GM23248 (cell line): ENCODE results near the gene IL10RB. TPM values are rescaled to one million over a fixed set of nuclear protein-coding genes. Genes with fewer than 3 reads are reported as not detected.
A peak's percentile ranks its signal among the peaks of the same experiment; 100 is the strongest.

Source experiments
- DNase-seq: peaks from one replicate; pipeline ENCODE4 v3.0.0-alpha.2; 2015
- H2AFZ ChIP-seq: fragments of 200-600 bp; sonication (generic); 2 replicates; pipeline ENCODE4 v1.6.1; 2016; ENCODE audit warnings: antibody characterized with exemption
- H3F3A ChIP-seq: fragments of 200-600 bp; sonication (generic); 2 replicates; pipeline ENCODE4 v1.6.1; 2016; ENCODE audit warnings: mild to moderate bottlenecking, antibody characterized with exemption, mixed run types; ENCODE audit not compliant: insufficient read depth
- H3K27ac ChIP-seq: fragments of 200-600 bp; sonication (generic); 2 replicates; pipeline ENCODE4 v1.5.1; 2016; ENCODE audit warnings: mild to moderate bottlenecking
- H3K27me3 ChIP-seq: fragments of 200-600 bp; sonication (generic); replicated peaks from 2 replicates; pipeline ENCODE4 v1.6.1; 2016; ENCODE audit warnings: mild to moderate bottlenecking; ENCODE audit not compliant: insufficient read depth
- H3K36me3 ChIP-seq: fragments of 200-600 bp; sonication (generic); 2 replicates; pipeline ENCODE4 v1.6.1; 2016; ENCODE audit warnings: low read depth, mild to moderate bottlenecking
- H3K4me1 ChIP-seq: fragments of 200-600 bp; sonication (generic); 2 replicates; pipeline ENCODE4 v1.6.1; 2016; ENCODE audit warnings: mild to moderate bottlenecking; ENCODE audit not compliant: insufficient read depth
- H3K4me2 ChIP-seq: fragments of 200-600 bp; sonication (generic); one replicate; pipeline ENCODE4 v1.6.1; 2016; ENCODE audit warnings: mild to moderate bottlenecking; ENCODE audit not compliant: unreplicated experiment
- H3K4me3 ChIP-seq: fragments of 200-600 bp; sonication (generic); 2 replicates; pipeline ENCODE4 v1.5.1; 2016; ENCODE audit warnings: mild to moderate bottlenecking
- H3K79me2 ChIP-seq: fragments of 200-600 bp; sonication (generic); 2 replicates; pipeline ENCODE4 v1.6.1; 2016; ENCODE audit warnings: mild to moderate bottlenecking; ENCODE audit not compliant: insufficient read depth
- H3K9ac ChIP-seq: fragments of 200-600 bp; sonication (generic); 2 replicates; pipeline ENCODE4 v1.6.1; 2016; ENCODE audit warnings: mild to moderate bottlenecking
- H3K9me2 ChIP-seq: fragments of 200-600 bp; sonication (generic); 2 replicates; pipeline ENCODE4 v1.6.1; 2016; ENCODE audit warnings: mixed run types, mild to moderate bottlenecking, moderate library complexity; ENCODE audit not compliant: insufficient read depth
- H3K9me3 ChIP-seq: fragments of 200-600 bp; sonication (generic); one replicate; pipeline ENCODE4 v1.6.1; 2017; ENCODE audit warnings: low read depth
- H4K20me1 ChIP-seq: fragments of 200-600 bp; sonication (generic); 2 replicates; pipeline ENCODE4 v1.6.0; 2016; ENCODE audit not compliant: insufficient read depth
- EZH2 ChIP-seq: fragments of 200-600 bp; sonication (generic); IDR thresholded peaks from 2 replicates; pipeline ENCODE4 v1.6.1; 2018; ENCODE audit warnings: antibody characterized with exemption, mild to moderate bottlenecking; ENCODE audit not compliant: insufficient read depth, poor library complexity, severe bottlenecking
- EZH2phosphoT487 ChIP-seq: fragments of 200-600 bp; sonication (generic); IDR thresholded peaks from 2 replicates; pipeline ENCODE4 v1.6.1; 2018; ENCODE audit warnings: antibody characterized with exemption, moderate library complexity, mild to moderate bottlenecking, low read depth; ENCODE audit not compliant: insufficient read depth
- WGBS, 2 experiments: methylation state at CpG; one replicate each; pipeline ENCODE4 v1.1.6; 2015 to 2017; ENCODE audit warnings: low lambda C conversion rate in 2 of 2, low coverage in 1 of 2; ENCODE audit errors: missing lambda C conversion rate in 2 of 2; 5-methylcytosine and 5-hydroxymethylcytosine counted together
- in situ Hi-C: fragments of 300-500 bp; cut with MboI; formaldehyde crosslinking; loops from 2 replicates; pipeline ENCODE4 v1.15.0; 2020
- polyA plus RNA-seq: library from polyadenylated mRNA; unstranded; fragments of >200 nt; fragmentation: Nextera tagmentation; extraction: Ambion mirVana; gene quantifications from 2 replicates; pipeline ENCODE4 v1.2.1, GENCODE V29; 2016
- total RNA-seq: library from RNA; depleted of rRNA; stranded (reverse); fragments of >200 nt; shearing (Covaris generic); gene quantifications from 2 replicates; pipeline ENCODE4 v1.2.3, GENCODE V29; 2014

The IL10RB gene
- total and polyA plus RNA-seq, 2 experiments from 2014 or later = 49.3 to 52.4 TPM

- Histone ChIP-seq H3K27me3 (no peaks in the 10 kb centered on the region), H3K4me1 (no peaks in the 10 kb centered on the region), H2AFZ (no peak overlapping the region), H3K9me2 (no peaks in the 10 kb centered on the region), H3K4me3 (no peak overlapping the region), H3K9me3 (no peaks in the 10 kb centered on the region), H3K27ac (no peak overlapping the region), H3K9ac (no peak overlapping the region), H3K36me3 (0 out of 2 replicates have a peak, but pooled peaks cover 8% of the 10 kb centered on the region), H3K4me2 (no peak overlapping the region), H4K20me1 (no peaks in the 10 kb centered on the region), H3K79me2 (peaks cover 19% of the 10 kb centered on the region), H3F3A (no peaks in the 10 kb centered on the region)
- DNase-seq = no peak
- 92 to 95% methylated on average over 8 of the region's 8 CpGs for WGBS, 2 experiments
- TF ChIP-seq EZH2phosphoT487 (no peak), EZH2 (no peak)
- in situ Hi-C loops = no loop called here
These were observed 4.8 kb downstream of the IL10RB start for GRCh38 chr21:33270986-33271385.

GRCh38 chr21:33273044-33273443 lies 6.9 kb downstream of the IL10RB start:
- DNase-seq = no peak
- in situ Hi-C loops = no loop called here
- no peaks in the 10 kb centered on the region for H3K27me3 ChIP-seq
- TF ChIP-seq EZH2 (no peak), EZH2phosphoT487 (no peak)
- H2AFZ ChIP-seq = no peak overlapping the region
- no peak overlapping the region for H3K4me3 ChIP-seq
- H3K9me3 ChIP-seq = no peaks in the 10 kb centered on the region
- H3K36me3 ChIP-seq = 0 out of 2 replicates have a peak, but pooled peaks cover 16% of the 10 kb centered on the region
- H3K27ac ChIP-seq = no peak overlapping the region
- 97% methylated on average over 6 of the region's 6 CpGs for WGBS, 2 experiments
- no peak overlapping the region for H3K4me2 ChIP-seq
- no peaks in the 10 kb centered on the region for H3F3A ChIP-seq
- no peaks in the 10 kb centered on the region for H3K4me1 ChIP-seq
- H3K9me2 ChIP-seq = no peaks in the 10 kb centered on the region; the same call in 1 of the 2 replicates
- no peaks in the 10 kb centered on the region for H4K20me1 ChIP-seq
- peaks cover under 1% of the 10 kb centered on the region for H3K79me2 ChIP-seq
- no peak overlapping the region for H3K9ac ChIP-seq

- TF ChIP-seq EZH2 (no peak), EZH2phosphoT487 (no peak)
- Histone ChIP-seq H3K4me3 (no peak overlapping the region), H3K27me3 (no peaks in the 10 kb centered on the region), H3K36me3 (peaks cover 42% of the 10 kb centered on the region), H3K9me2 (no peaks in the 10 kb centered on the region; the same call in 1 of the 2 replicates), H3F3A (no peaks in the 10 kb centered on the region), H4K20me1 (no peaks in the 10 kb centered on the region), H3K9ac (no peak overlapping the region), H3K4me2 (no peak overlapping the region), H3K4me1 (no peaks in the 10 kb centered on the region), H3K79me2 (no peaks in the 10 kb centered on the region), H3K27ac (no peak overlapping the region), H2AFZ (no peak overlapping the region), H3K9me3 (no peaks in the 10 kb centered on the region)
- WGBS, 2 experiments = 29 to 40% methylated on average over 2 of the region's 2 CpGs
- DNase-seq = peak; percentile 16
- in situ Hi-C loops = no loop called here
These were observed 12.6 kb downstream of the IL10RB start for GRCh38 chr21:33278721-33279120.

- no peaks in the 10 kb centered on the region for H3K4me1 ChIP-seq
- H3K4me3 ChIP-seq = no peak overlapping the region
- no peaks in the 10 kb centered on the region; the same call in 1 of the 2 replicates for H3K9me2 ChIP-seq
- DNase-seq = no peak
- H3F3A ChIP-seq = no peaks in the 10 kb centered on the region
- H2AFZ ChIP-seq = no peak overlapping the region
- in situ Hi-C loops = no loop called here
- H4K20me1 ChIP-seq = no peaks in the 10 kb centered on the region
- H3K27me3 ChIP-seq = no peaks in the 10 kb centered on the region
- 99 to 100% methylated on average over 3 of the region's 3 CpGs for WGBS, 2 experiments
- H3K9ac ChIP-seq = no peak overlapping the region
- no peak overlapping the region for H3K27ac ChIP-seq
- no peak for TF ChIP-seq EZH2phosphoT487
- TF ChIP-seq EZH2 = no peak
- no peaks in the 10 kb centered on the region for H3K9me3 ChIP-seq
- H3K4me2 ChIP-seq = no peak overlapping the region
- peaks cover 43% of the 10 kb centered on the region for H3K36me3 ChIP-seq
- no peaks in the 10 kb centered on the region for H3K79me2 ChIP-seq
These were observed 13.2 kb downstream of the IL10RB start for GRCh38 chr21:33279330-33279820.
